H1 (cell line): ENCODE data around the gene ZNF516. TPM values are rescaled to one million over a fixed set of nuclear protein-coding genes. Genes with fewer than 3 reads are reported as not detected.

ENCODE experiments used
- CTCF ChIA-PET: fragments of 300-600 bp; sonication (Branson Sonifier 250); formaldehyde crosslinking; loops from one replicate; lab custom pipeline; 2021; ENCODE audit not compliant: partially characterized antibody; lab: Charles Lee
- POLR2A ChIA-PET: fragments of 300-600 bp; sonication (Branson Sonifier 250); formaldehyde crosslinking; loops from one replicate; lab custom pipeline; 2021; ENCODE audit warnings: inconsistent platforms; ENCODE audit not compliant: partially characterized antibody; lab: Charles Lee
- DNase-seq, 2 experiments: peaks; one replicate each; pipeline versions ENCODE4 v3.0.0 to v3.0.0-alpha.2; 2010 to 2022; ENCODE audit warnings: low spot score in 2 of 2, low read depth in 1 of 2, mixed read lengths in 1 of 2
- FAIRE-seq: peaks from 2 replicates; lab custom pipeline; 2011; peaks lifted over from hg19 to GRCh38; lab: Jason Lieb, UNC
- H2AFZ ChIP-seq: 2 replicates; pipeline ENCODE4 v1.8.1; 2012; ENCODE audit warnings: low read length, inconsistent platforms
- H2AK5ac ChIP-seq: 2 replicates; pipeline ENCODE4 v1.6.1; 2013; ENCODE audit warnings: low read depth, low read length
- H2BK120ac ChIP-seq: replicated peaks from 2 replicates; pipeline ENCODE3; 2013; ENCODE audit warnings: low read depth, low read length, inconsistent platforms
- H2BK12ac ChIP-seq: 2 replicates; pipeline ENCODE4 v1.6.1; 2013; ENCODE audit warnings: low read depth, low read length
- H2BK15ac ChIP-seq: 2 replicates; pipeline ENCODE4 v1.6.1; 2013; ENCODE audit warnings: low read length
- H2BK20ac ChIP-seq: 2 replicates; pipeline ENCODE4 v1.6.1; 2013; ENCODE audit warnings: low read length
- H2BK5ac ChIP-seq: 2 replicates; pipeline ENCODE4 v1.6.1; 2013; ENCODE audit warnings: low read depth, low read length
- H3K14ac ChIP-seq: 2 replicates; pipeline ENCODE4 v1.6.1; 2013; ENCODE audit warnings: inconsistent platforms; ENCODE audit not compliant: insufficient read length
- H3K18ac ChIP-seq: 2 replicates; pipeline ENCODE4 v1.6.1; 2013; ENCODE audit warnings: low read length; ENCODE audit errors: extremely low read depth
- H3K23ac ChIP-seq: 2 replicates; pipeline ENCODE4 v1.6.1; 2013; ENCODE audit warnings: inconsistent platforms; ENCODE audit not compliant: insufficient read length
- H3K23me2 ChIP-seq: 2 replicates; pipeline ENCODE4 v1.6.1; 2013; ENCODE audit warnings: low read depth, low read length
- H3K27ac ChIP-seq: 2 replicates; pipeline ENCODE4 v1.6.1; 2011; ENCODE audit warnings: low read depth, low read length, inconsistent platforms
- H3K27me3 ChIP-seq, 4 experiments: replicated peaks in 1 of 4; 1 replicate in 1 of 4; 2 replicates in 3 of 4; pipeline versions ENCODE4 v1.6.1 to v1.8.1; 2011 to 2013; ENCODE audit warnings: low read length in 3 of 4, mild to moderate bottlenecking in 3 of 4, inconsistent platforms in 2 of 4, mixed read lengths in 2 of 4, moderate library complexity in 1 of 4; ENCODE audit not compliant: control insufficient read depth in 3 of 4, insufficient read depth in 3 of 4; ENCODE audit errors: extremely low read depth in 1 of 4
- H3K36me3 ChIP-seq, 4 experiments: 2 replicates each; pipeline versions ENCODE4 v1.6.1 to v1.8.1; 2011 to 2013; ENCODE audit warnings: mild to moderate bottlenecking in 4 of 4, low read length in 3 of 4, moderate library complexity in 2 of 4, control low read depth in 1 of 4, inconsistent platforms in 1 of 4; ENCODE audit not compliant: insufficient read depth in 4 of 4, control insufficient read depth in 2 of 4
- H3K4ac ChIP-seq: replicated peaks from 2 replicates; pipeline ENCODE3; 2013; ENCODE audit warnings: low read length, low read depth, mixed read lengths, inconsistent platforms; ENCODE audit not compliant: insufficient read length
- H3K4me1 ChIP-seq, 4 experiments: replicated peaks in 1 of 4; 1 replicate in 1 of 4; 2 replicates in 3 of 4; pipeline versions ENCODE4 v1.6.1 to v1.8.1; 2011 to 2013; ENCODE audit warnings: low read length in 3 of 4, inconsistent platforms in 2 of 4, mixed read lengths in 1 of 4; ENCODE audit not compliant: insufficient read depth in 4 of 4, control insufficient read depth in 3 of 4
- H3K4me2 ChIP-seq, 2 experiments: 2 replicates each; pipeline versions ENCODE4 v1.6.1 to v1.8.1; 2011 to 2013; ENCODE audit warnings: low read depth in 2 of 2, low read length in 2 of 2, control low read depth in 1 of 2, inconsistent platforms in 1 of 2, mild to moderate bottlenecking in 1 of 2; ENCODE audit not compliant: insufficient read depth in 1 of 2
- H3K4me3 ChIP-seq, 4 experiments: fragments of 200-600, 300-600 bp in 1 of 4; sonication (generic), shearing (Covaris generic), sonication (Bioruptor Twin) in 1 of 4; 2 replicates each; pipeline versions ENCODE4 v1.5.1 to v1.8.1; 2011 to 2016; ENCODE audit warnings: low read length in 4 of 4, low read depth in 3 of 4, control low read depth in 2 of 4, inconsistent platforms in 2 of 4, mild to moderate bottlenecking in 2 of 4, mixed read lengths in 1 of 4, moderate library complexity in 1 of 4; ENCODE audit not compliant: insufficient read depth in 2 of 4; ENCODE audit errors: extremely low read depth in 1 of 4
- H3K56ac ChIP-seq: replicated peaks from 2 replicates; pipeline ENCODE3; 2013; ENCODE audit warnings: low read depth, mild to moderate bottlenecking, mixed read lengths, low read length, inconsistent platforms; ENCODE audit not compliant: insufficient read length
- H3K79me1 ChIP-seq: 2 replicates; pipeline ENCODE4 v1.6.1; 2013; ENCODE audit warnings: low read depth, low read length, control low read depth
- H3K79me2 ChIP-seq, 2 experiments: 2 replicates each; pipeline versions ENCODE4 v1.6.1 to v1.8.1; 2012 to 2013; ENCODE audit warnings: low read length in 2 of 2, mild to moderate bottlenecking in 2 of 2, inconsistent platforms in 1 of 2; ENCODE audit not compliant: insufficient read depth in 2 of 2, control insufficient read depth in 1 of 2
- H3K9ac ChIP-seq, 4 experiments: replicated peaks in 1 of 4; 1 replicate in 1 of 4; 2 replicates in 3 of 4; pipeline versions ENCODE4 v1.6.1 to v1.8.1; 2011 to 2013; ENCODE audit warnings: low read depth in 3 of 4, low read length in 3 of 4, control low read depth in 2 of 4, mild to moderate bottlenecking in 2 of 4, moderate library complexity in 2 of 4, inconsistent platforms in 1 of 4; ENCODE audit errors: extremely low read depth in 1 of 4
- H3K9me3 ChIP-seq, 2 experiments: 2 replicates each; pipeline versions ENCODE4 v1.6.1 to v1.8.1; 2012 to 2013; ENCODE audit warnings: mild to moderate bottlenecking in 2 of 2, moderate library complexity in 2 of 2, control low read depth in 1 of 2, inconsistent platforms in 1 of 2, low read depth in 1 of 2, low read length in 1 of 2, mixed read lengths in 1 of 2; ENCODE audit not compliant: insufficient read depth in 2 of 2
- H4K20me1 ChIP-seq, 2 experiments: replicated peaks in 1 of 2; 2 replicates each; pipeline versions ENCODE3 to v1.8.1; 2011 to 2013; ENCODE audit warnings: inconsistent platforms in 2 of 2, low read length in 2 of 2, mild to moderate bottlenecking in 1 of 2; ENCODE audit not compliant: insufficient read depth in 2 of 2, control insufficient read depth in 1 of 2
- H4K5ac ChIP-seq: 2 replicates; pipeline ENCODE4 v1.6.1; 2013; ENCODE audit warnings: low read length, low read depth, mixed read lengths, inconsistent platforms; ENCODE audit not compliant: insufficient read length
- H4K8ac ChIP-seq: 2 replicates; pipeline ENCODE4 v1.8.0; 2013; ENCODE audit warnings: mild to moderate bottlenecking, moderate library complexity, low read length, inconsistent platforms; ENCODE audit not compliant: insufficient read depth; ENCODE audit errors: extremely low read depth
- H4K91ac ChIP-seq: replicated peaks from 2 replicates; pipeline ENCODE3; 2013; ENCODE audit warnings: low read length, mixed read lengths, inconsistent platforms; ENCODE audit not compliant: insufficient read length
- NANOG ChIP-seq: IDR thresholded peaks from 2 replicates; pipeline ENCODE4 v1.6.1; 2011; ENCODE audit warnings: low read length, low read depth, mild to moderate bottlenecking, inconsistent platforms; ENCODE audit not compliant: insufficient read depth, poor library complexity, severe bottlenecking
- SIN3A ChIP-seq, 2 experiments: IDR thresholded peaks in 1 of 2; conservative IDR thresholded peaks in 1 of 2; 2 replicates each; pipeline ENCODE4 v1.6.1; 2011 to 2012; ENCODE audit warnings: low read length in 2 of 2, improper control_type of control experiment in 1 of 2, low read depth in 1 of 2, mild to moderate bottlenecking in 1 of 2
- SRF ChIP-seq: IDR thresholded peaks from 2 replicates; pipeline ENCODE4 v1.6.1; 2011; ENCODE audit warnings: mild to moderate bottlenecking, low read depth, low read length, moderate library complexity
- WGBS, 2 experiments: shearing (Covaris generic) in 1 of 2; methylation state at CpG; one replicate each; pipeline versions ENCODE4 v1.1.6 to v1.1.7; 2013 to 2015; ENCODE audit warnings: low lambda C conversion rate in 2 of 2, mixed read lengths in 2 of 2, inconsistent platforms in 1 of 2, low coverage in 1 of 2, missing lambda C conversion rate in 1 of 2; ENCODE audit not compliant: insufficient replicate concordance in 2 of 2, insufficient coverage in 1 of 2, insufficient read length in 1 of 2; ENCODE audit errors: extremely low coverage in 1 of 2, missing lambda C conversion rate in 1 of 2; 5-methylcytosine and 5-hydroxymethylcytosine counted together
- polyA plus RNA-seq, 7 experiments: library from polyadenylated mRNA; depleted of rRNA in 3 of 7; stranded (reverse) in 5 of 7; unstranded in 2 of 7; fragments of >200 nt in 5 of 7; fragments of 200-250 nt in 2 of 7; gene quantifications; 1 replicate in 5 of 7; 2 replicates in 1 of 7; 4 replicates in 1 of 7; pipeline versions ENCODE4 v1.2.1 to v1.2.3, GENCODE V29; 2011 to 2013; ENCODE audit warnings: missing spikeins in 2 of 7, mixed read lengths in 2 of 7
- total RNA-seq: library from RNA; stranded (reverse); fragmentation: NEBNext Ultra II Directional; extraction: Animal tissue kit (Norgen Biotek cat#: 25700); gene quantifications from 2 replicates; pipeline ENCODE4 v1.2.1, GENCODE V29; 2021

The ZNF516 gene
- total and polyA plus RNA-seq, 2 of the 8 experiments (the other 6 are each of a cell fraction or from before 2014, with no cell fraction given) = 7.3 to 17.0 TPM

DNA sequence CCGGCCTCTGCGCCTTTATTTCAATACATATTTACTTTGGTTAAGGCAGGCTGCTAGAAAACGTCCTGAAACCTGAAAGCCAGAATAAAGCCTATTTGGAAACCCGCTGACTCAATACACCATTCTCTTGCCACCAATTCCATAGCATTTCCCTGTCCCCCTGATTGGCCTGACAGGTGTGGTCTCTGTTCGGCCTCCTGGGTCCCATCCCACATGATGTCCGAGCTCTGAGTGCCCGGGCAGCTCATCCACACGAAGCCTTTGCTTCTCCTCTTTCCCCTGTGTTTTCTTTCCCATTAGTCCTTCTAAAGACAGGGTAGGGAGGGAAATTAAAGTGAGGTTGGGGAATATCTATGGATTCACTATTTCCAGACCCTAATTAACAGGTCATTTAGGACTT, 42.6 kb upstream of the ZNF516 start:
- TF ChIP-seq SRF (no peak), NANOG (no peak), SIN3A (conservative IDR thresholded peaks at IDR 0.05 in 1 of 2, IDR thresholded peaks at IDR 0.05 in 1 of 2; ENCODE audit: low read depth in 1 of 2, low read length in 2 of 2) (no peak)
- Histone ChIP-seq H3K79me1 (no peaks in the 10 kb centered on the region), H3K27ac (no peak overlapping the region), H3K4ac (no peak overlapping the region), H2BK5ac (no peak overlapping the region), H4K8ac (no peak overlapping the region), H2BK15ac (no peak overlapping the region), H4K20me1 (no peaks in the 10 kb centered on the region), H3K23ac (no peak overlapping the region), H2BK20ac (no peak overlapping the region), H3K56ac (no peak overlapping the region), H2AFZ (no peak overlapping the region), H3K4me3 (no peak overlapping the region), H3K14ac (no peak overlapping the region), H3K18ac (no peak overlapping the region), H4K5ac (no peak overlapping the region), H2BK120ac (no peak overlapping the region), H3K9ac (no peak overlapping the region), H2AK5ac (no peak overlapping the region), H3K9me3 (no peaks in the 10 kb centered on the region), H3K23me2 (no peaks in the 10 kb centered on the region), H4K91ac (no peak overlapping the region), H3K4me2 (no peak overlapping the region), H2BK12ac (no peak overlapping the region), H3K27me3 (no peaks in the 10 kb centered on the region), H3K79me2 (no peaks in the 10 kb centered on the region), H3K4me1 (no peaks in the 10 kb centered on the region), H3K36me3 (no peaks in the 10 kb centered on the region)
- FAIRE-seq = no peak
- POLR2A ChIA-PET = interaction anchor here (1.5 kb wide), 1 partner anchor 28 kb away, joined by 3 read pairs; no protein-coding TSS in a partner anchor
- no peak for DNase-seq
- WGBS, 2 experiments = 87% methylated on average over 8 of the region's 8 CpGs; no CpG with 5 or more reads in 1 of the 2 experiments
- CTCF ChIA-PET = interaction anchor here (0.6 to 1.9 kb wide), 3 partner anchors 18 to 177 kb away, joined by 3 to 6 read pairs (median 3); no protein-coding TSS in a partner anchor
